Stimulated activated memory B cell treated with anti-CD40 and anti-IgM and Interleukin-4, amounts not matched to agents 10 μg/mL and 1 μg/mL and 100 μg/mL, for 72 hours (primary cell): ENCODE data around the gene IL17REL.
"Not testable (repeated sequence)": the region's sequence is repeated elsewhere in the genome, so short reads cannot be mapped to it uniquely, and the experiment has no call there.

Experiments used
- ATAC-seq: fragments of 150-1000 bp; cut with Tn5 transposase; 2 replicates; pipeline ENCODE4 v1.10.0; 2021
- H3K27ac Mint-ChIP-seq: one replicate; pipeline ENCODE4 v1.8.0; 2022; ENCODE audit warnings: mild to moderate bottlenecking, mixed read lengths
- H3K27me3 Mint-ChIP-seq: one replicate; pipeline ENCODE4 v1.8.0; 2022; ENCODE audit warnings: mixed read lengths
- H3K36me3 Mint-ChIP-seq: one replicate; pipeline ENCODE4 v1.8.0; 2022; ENCODE audit warnings: mixed read lengths
- H3K4me1 Mint-ChIP-seq: one replicate; pipeline ENCODE4 v1.8.0; 2022; ENCODE audit warnings: mixed read lengths
- H3K4me3 Mint-ChIP-seq: one replicate; pipeline ENCODE4 v1.8.0; 2022; ENCODE audit warnings: mild to moderate bottlenecking, moderate library complexity, mixed read lengths
- H3K9me3 Mint-ChIP-seq: one replicate; pipeline ENCODE4 v1.8.0; 2022; ENCODE audit warnings: mixed read lengths

IL17REL gene

GRCh38 chr22:49995361-49996118, 17.0 kb downstream of the IL17REL start:
- ATAC-seq, result no peak
- Mint-ChIP-seq H3K27ac (peak overlapping the region; percentile 22), H3K9me3 (peaks cover 6% of the 10 kb centered on the region), H3K27me3 (peaks cover 12% of the 10 kb centered on the region), H3K36me3 (peaks cover 7% of the 10 kb centered on the region), H3K4me1 (peaks cover 28% of the 10 kb centered on the region), H3K4me3 (no peak overlapping the region)

DNA sequence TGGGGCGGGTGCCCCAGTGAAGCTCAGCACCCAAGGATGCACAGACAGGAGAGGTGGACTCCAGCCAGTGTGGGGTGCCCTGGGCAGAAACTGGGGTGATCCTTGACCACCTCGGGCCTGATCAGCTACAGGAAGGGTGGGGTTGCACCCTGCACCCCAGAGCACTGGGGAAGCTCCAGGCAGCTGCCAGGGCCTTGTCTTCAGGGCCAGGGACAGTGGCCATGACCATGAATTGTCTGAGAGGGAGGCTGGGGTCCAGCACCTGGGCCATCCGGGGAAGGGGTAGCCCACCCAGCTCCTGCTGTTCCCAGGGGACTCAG, 17.6 kb downstream of the IL17REL start:
- Mint-ChIP-seq H3K36me3 (peaks cover 7% of the 10 kb centered on the region), H3K4me3 (no peak overlapping the region), H3K27me3 (peaks cover 11% of the 10 kb centered on the region), H3K27ac (peak overlapping the region; percentile 55), H3K4me1 (peaks cover 28% of the 10 kb centered on the region), H3K9me3 (peaks cover 8% of the 10 kb centered on the region)
- no peak for ATAC-seq

DNA sequence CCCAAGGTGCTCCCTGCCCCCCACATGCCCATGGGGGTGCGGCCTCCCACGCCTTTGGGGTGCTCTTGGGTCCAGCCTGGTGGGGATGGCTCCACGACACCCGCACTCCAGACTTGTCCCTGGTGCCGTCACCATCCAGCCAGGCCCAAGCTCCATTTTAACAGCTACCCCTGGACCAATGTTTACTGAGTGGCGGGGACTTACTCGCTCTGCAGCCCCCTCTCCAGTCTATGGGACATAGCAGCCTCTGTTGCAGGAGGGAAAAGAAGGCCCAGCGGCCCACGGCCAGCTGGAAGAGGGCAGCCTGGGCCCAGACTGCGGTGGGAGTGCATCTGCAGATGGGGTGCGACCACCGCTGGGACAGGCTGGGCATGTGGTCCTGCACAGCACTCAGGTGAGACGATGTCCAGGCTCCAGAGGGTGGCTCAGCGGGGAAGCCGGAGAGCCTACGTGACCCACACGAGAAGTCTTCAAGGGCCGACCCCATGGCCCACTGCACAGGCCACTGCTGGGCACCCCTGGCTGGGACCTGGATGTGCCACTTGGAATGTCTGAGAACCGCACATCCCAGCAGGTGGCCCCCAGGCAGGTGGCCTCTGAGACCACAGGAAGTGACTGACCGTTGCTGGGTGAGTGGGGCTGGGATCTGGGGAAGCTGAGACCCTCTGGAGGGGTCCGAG, 18.1 kb downstream of the IL17REL start:
- H3K27me3 Mint-ChIP-seq, result peaks cover 11% of the 10 kb centered on the region
- no peak for ATAC-seq
- peaks cover 7% of the 10 kb centered on the region for H3K36me3 Mint-ChIP-seq
- H3K4me1 Mint-ChIP-seq, result peaks cover 28% of the 10 kb centered on the region
- peak overlapping the region; percentile 55 for H3K27ac Mint-ChIP-seq
- H3K9me3 Mint-ChIP-seq, result peaks cover 8% of the 10 kb centered on the region
- H3K4me3 Mint-ChIP-seq, result no peak overlapping the region

GRCh38 chr22:49993649-49994360, 18.8 kb downstream of the IL17REL start:
- ATAC-seq, result no peak
- Mint-ChIP-seq H3K4me1 (peaks cover 28% of the 10 kb centered on the region), H3K27me3 (peaks cover 8% of the 10 kb centered on the region), H3K36me3 (peaks cover 7% of the 10 kb centered on the region), H3K9me3 (peaks cover 8% of the 10 kb centered on the region), H3K4me3 (no peak overlapping the region), H3K27ac (peak overlapping the region; percentile 57)

DNA sequence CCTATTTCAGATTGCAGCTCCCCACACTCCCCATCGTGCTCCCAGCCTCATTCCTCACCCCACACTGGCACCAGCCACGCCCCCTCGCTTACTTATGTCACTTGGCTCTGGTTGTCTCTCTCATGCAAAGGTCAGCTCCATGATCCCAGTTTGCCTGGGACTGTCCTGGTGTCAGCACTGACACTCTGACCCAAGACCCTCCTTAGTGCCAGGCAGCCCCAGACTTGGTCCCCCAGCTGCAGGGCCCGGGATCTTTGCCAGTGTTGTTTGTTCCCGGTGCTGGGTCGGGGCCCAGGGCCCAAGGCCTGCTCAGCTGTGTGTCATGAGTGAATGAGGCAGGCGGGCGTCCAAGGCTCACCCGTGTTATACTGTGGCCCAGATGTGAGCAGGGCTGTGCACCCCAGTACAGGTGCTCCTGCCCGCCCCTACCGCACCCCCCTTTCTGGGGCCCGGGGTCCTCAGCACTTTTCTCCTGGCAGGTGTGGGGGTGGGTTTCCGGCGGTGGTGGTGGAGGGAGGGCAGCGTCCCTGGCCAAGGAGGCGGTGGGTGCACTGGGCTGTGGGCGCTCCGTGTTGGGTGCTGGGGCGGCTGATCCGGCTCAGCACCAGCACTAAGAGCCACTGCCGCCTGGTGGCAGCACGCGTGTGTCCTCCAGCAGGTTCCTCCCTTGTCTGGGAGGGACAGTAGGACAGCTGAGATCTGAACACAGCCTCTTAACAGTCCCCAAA, 19.5 kb downstream of the IL17REL start:
- ATAC-seq, result peak; percentile 87
- H3K27ac Mint-ChIP-seq, result peak overlapping the region; percentile 57
- peak overlapping the region; percentile 58 for H3K4me3 Mint-ChIP-seq
- H3K27me3 Mint-ChIP-seq, result peaks cover under 1% of the 10 kb centered on the region
- H3K4me1 Mint-ChIP-seq, result peaks cover 28% of the 10 kb centered on the region
- H3K9me3 Mint-ChIP-seq, result peaks cover 8% of the 10 kb centered on the region
- peaks cover 7% of the 10 kb centered on the region for H3K36me3 Mint-ChIP-seq

GRCh38 chr22:49991907-49992533, 20.5 kb downstream of the IL17REL start:
- H3K27ac Mint-ChIP-seq, result no peak overlapping the region
- peaks cover 23% of the 10 kb centered on the region for H3K4me1 Mint-ChIP-seq
- no peak overlapping the region for H3K4me3 Mint-ChIP-seq
- H3K9me3 Mint-ChIP-seq, result peaks cover 8% of the 10 kb centered on the region
- no peaks in the 10 kb centered on the region for H3K27me3 Mint-ChIP-seq
- no peak for ATAC-seq
- H3K36me3 Mint-ChIP-seq, result peaks cover 7% of the 10 kb centered on the region

DNA sequence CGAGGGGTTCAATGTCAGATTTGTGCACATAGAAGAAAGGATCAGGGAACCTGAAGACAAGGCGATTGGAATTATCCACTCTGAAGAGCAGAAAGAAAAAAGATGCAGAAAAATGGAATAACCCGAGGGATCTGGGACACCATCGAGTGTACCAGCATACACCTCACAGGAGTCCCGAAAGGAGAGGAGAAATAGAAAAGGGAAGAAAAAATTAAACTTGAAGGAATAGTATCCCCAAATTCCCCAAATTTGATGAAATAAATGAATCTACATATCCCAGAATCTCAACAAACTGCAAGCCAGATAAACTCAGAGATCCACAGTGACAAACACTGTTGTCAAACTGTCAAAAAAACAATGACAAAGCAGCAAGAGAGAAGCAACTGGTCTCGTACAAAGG, 21.4 kb downstream of the IL17REL start:
- no peak overlapping the region for H3K27ac Mint-ChIP-seq

GRCh38 chr22:49989826-49990225, 22.7 kb downstream of the IL17REL start:
- Mint-ChIP-seq H3K36me3 (peaks cover 12% of the 10 kb centered on the region), H3K4me1 (peaks cover 10% of the 10 kb centered on the region), H3K27me3 (peaks cover 17% of the 10 kb centered on the region), H3K9me3 (peaks cover 16% of the 10 kb centered on the region)
- not testable (repeated sequence) for H3K27ac Mint-ChIP-seq, H3K4me3 Mint-ChIP-seq, ATAC-seq

More for the DNA sequence above, 21.4 kb downstream of the IL17REL start:
- Mint-ChIP-seq H3K27me3 (peaks cover 4% of the 10 kb centered on the region), H3K4me3 (no peak overlapping the region), H3K9me3 (peaks cover 9% of the 10 kb centered on the region), H3K4me1 (peaks cover 17% of the 10 kb centered on the region), H3K36me3 (peaks cover 7% of the 10 kb centered on the region)
- ATAC-seq, result no peak

DNA sequence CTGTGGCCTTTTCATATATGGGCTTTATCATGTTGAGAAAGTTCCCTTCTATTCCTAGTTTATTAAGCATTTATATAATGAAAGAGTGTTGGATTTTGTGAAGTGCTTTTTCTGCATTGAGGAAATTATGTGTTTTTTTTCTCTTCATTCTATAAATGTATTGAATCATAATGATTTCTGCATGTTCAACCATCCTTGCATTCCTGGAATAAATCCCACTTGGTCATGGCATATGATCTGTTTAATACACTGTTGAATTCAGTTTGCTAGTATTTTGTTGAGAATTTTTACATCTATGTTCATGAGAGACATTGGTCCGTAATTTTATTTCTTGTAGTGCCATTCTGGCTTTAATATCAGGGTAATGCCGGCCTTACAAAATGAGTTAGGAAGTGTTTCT, 26.2 kb downstream of the IL17REL start:
- Mint-ChIP-seq H3K27me3 (peaks cover 28% of the 10 kb centered on the region), H3K36me3 (peaks cover 12% of the 10 kb centered on the region), H3K27ac (no peak overlapping the region), H3K4me1 (peaks cover 7% of the 10 kb centered on the region), H3K4me3 (no peak overlapping the region), H3K9me3 (peaks cover 16% of the 10 kb centered on the region)
- ATAC-seq, result no peak

DNA sequence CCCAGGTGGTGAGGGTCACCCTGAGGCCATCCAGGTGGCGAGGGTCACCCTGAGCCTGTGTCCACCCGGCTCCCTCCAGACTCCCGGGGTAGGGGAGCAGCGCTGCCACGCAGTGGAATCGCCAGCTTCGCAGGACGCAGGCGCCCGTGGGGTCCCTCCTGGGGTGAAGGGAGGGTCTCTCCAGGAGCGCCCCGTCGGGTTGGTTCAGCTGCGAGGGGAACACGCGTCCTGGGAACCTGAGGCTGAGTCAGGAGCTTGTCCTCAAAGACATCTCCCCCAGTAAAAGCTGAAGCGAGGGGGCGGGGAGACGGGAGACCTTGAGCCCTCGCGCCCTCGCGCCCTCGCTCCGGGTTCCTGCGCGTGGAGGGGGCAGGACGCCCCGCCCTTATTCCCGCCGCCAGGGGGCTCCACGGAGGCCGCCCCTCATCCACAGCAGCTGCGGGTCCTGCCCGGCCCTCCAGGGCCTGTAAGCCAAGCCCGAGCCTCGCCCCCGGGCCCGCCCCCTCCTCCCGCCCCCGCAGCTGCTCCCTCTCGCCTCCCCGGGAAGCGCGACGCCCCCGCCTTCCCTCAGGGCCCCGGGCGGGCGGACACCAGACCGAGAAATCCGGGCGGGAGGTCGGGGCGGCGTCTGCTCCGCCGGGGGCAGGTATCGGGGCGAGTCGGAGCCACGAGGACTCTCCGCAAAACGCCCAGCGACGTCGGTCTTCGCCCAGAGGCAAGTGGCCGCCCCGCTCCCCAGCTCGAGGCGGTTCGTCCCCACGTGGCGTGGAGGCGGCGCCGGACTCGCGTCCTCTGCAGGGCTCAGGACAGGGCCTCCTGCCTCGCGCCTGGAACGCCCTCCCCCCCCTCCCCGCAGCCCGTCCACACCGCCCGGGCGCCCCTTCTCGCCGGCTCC, 29.2 kb downstream of the IL17REL start:
- Mint-ChIP-seq H3K36me3 (peaks cover 15% of the 10 kb centered on the region), H3K4me1 (peaks cover 7% of the 10 kb centered on the region), H3K4me3 (peak overlapping the region; percentile 47), H3K27me3 (peaks cover 28% of the 10 kb centered on the region), H3K27ac (peak overlapping the region; percentile 67), H3K9me3 (peaks cover 15% of the 10 kb centered on the region)
- ATAC-seq, result peak; percentile 58

DNA sequence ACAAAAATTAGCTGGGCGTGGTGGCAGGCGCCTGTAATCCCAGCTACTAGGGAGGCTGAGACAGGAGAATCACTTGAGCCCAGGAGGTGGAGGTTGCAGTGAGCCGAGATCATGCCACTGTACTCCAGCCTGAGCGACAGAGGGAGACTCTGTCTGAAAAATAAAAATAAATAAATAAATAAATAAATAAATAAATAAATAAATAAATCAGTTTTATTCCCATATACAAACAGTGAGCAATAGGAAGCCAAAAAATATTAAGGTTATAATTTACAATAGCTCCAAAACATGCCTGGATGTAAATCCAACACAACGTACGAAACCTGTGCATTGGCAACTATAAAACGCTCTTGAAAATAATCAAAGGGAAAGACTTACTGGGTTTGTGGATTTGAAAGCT, 30.8 kb downstream of the IL17REL start:
- not testable (repeated sequence) for H3K4me1 Mint-ChIP-seq, ATAC-seq

GRCh38 chr22:49979587-49980264, 32.8 kb downstream of the IL17REL start:
- H3K9me3 Mint-ChIP-seq, result peaks cover 11% of the 10 kb centered on the region
- peaks cover 10% of the 10 kb centered on the region for H3K27me3 Mint-ChIP-seq
- peaks cover 24% of the 10 kb centered on the region for H3K4me1 Mint-ChIP-seq
- peak; percentile 32 for ATAC-seq
- H3K4me3 Mint-ChIP-seq, result peak overlapping the region; percentile 18
- no peak overlapping the region for H3K27ac Mint-ChIP-seq
- H3K36me3 Mint-ChIP-seq, result peaks cover 10% of the 10 kb centered on the region

More for the DNA sequence above, 30.8 kb downstream of the IL17REL start:
- Mint-ChIP-seq H3K9me3 (peaks cover 15% of the 10 kb centered on the region), H3K36me3 (peaks cover 15% of the 10 kb centered on the region), H3K27me3 (peaks cover 28% of the 10 kb centered on the region)
- H3K27ac Mint-ChIP-seq, H3K4me3 Mint-ChIP-seq: not testable (repeated sequence)

DNA sequence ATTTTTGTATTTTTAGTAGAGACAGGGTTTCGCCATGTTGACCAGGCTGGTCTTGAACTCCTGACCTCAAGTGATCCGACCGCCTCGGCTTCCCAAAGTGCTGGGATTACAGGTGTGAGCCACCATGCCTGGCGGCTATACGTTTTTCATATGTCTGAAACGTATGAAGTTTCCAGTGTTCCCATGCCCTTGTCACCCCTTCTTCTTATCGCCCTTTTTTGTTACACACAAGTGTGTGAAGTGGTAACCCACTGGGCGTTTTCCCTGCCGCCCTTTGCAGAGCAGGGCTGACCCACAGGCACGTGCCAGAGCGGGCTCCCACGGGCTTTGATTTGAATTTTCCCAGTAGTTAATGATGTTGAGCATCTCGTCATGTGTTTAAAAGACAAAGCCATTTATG, 35.0 kb downstream of the IL17REL start:
- H3K9me3 Mint-ChIP-seq, result peaks cover 11% of the 10 kb centered on the region
- peaks cover 17% of the 10 kb centered on the region for H3K4me1 Mint-ChIP-seq
- peaks cover 10% of the 10 kb centered on the region for H3K36me3 Mint-ChIP-seq
- H3K4me3 Mint-ChIP-seq, result no peak overlapping the region
- ATAC-seq, result no peak
- no peaks in the 10 kb centered on the region for H3K27me3 Mint-ChIP-seq
- no peak overlapping the region for H3K27ac Mint-ChIP-seq
